Measurements from ENCODE around the gene SLC35D1.

- no peak for TF ChIP-seq CTCF (conservative IDR thresholded peaks at IDR 0.05 in 1 of 2, IDR thresholded peaks at IDR 0.05 in 1 of 2; ENCODE audit: extremely low read depth in 1 of 2, insufficient read depth in 1 of 2, low read depth in 1 of 2, low read length in 2 of 2)
- TF ChIP-seq EZH2 (IDR thresholded peaks at IDR 0.05; ENCODE audit: borderline replicate concordance, low read length), result no peak
Observed at GRCh38 chr1:66985835-66986234, 68.1 kb downstream of the SLC35D1 start.

Data from mammary epithelial cell (primary cell).